HL-60/S4 treated with phorbol 12-myristate 13-acetate at 8.2 ng/mL for 4 days and 3 days (cell line): ENCODE results near the gene CX3CL1.
"Not testable (repeated sequence)": the region's sequence is repeated elsewhere in the genome, so short reads cannot be mapped to it uniquely, and the experiment has no call there.

ENCODE experiments used
- in situ Hi-C: fragments of 300-500 bp; cut with MboI; formaldehyde crosslinking; loops from 2 replicates; pipeline ENCODE4 v1.15.0; 2022; ENCODE audit warnings: low sequenced_read_pairs

The CX3CL1 gene

GRCh38 chr16:57372372-57373116 lies at the start of gene CX3CL1:
Gene CX3CL1 (plus strand): TSS chr16:57372490. CDS start chr16:57372569, 79 bp downstream.
- in situ Hi-C loops, result no loop called here

DNA sequence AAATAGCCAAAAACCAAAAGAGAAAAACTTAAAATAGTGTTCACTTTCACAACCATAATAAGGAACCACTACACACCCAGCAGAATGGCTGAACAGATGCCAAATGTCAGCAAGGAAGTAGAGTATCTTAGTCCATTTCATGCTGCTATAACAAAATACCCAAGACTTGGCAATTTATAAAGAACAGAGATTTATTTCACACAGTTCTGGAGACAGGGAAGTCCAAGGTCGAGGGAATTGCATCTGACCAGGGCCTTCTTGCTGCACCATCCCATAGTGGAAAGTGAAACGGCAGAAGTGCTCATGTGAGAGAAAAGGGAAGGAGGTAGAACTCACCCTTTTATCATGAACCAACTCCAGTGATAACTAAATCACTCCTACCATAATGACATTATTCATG lies 47.5 kb upstream of the CX3CL1 start:
- in situ Hi-C loops, result no loop called here

- in situ Hi-C loops, result no loop called here
These were observed 46.8 kb upstream of the CX3CL1 start for GRCh38 chr16:57325458-57325857.

DNA sequence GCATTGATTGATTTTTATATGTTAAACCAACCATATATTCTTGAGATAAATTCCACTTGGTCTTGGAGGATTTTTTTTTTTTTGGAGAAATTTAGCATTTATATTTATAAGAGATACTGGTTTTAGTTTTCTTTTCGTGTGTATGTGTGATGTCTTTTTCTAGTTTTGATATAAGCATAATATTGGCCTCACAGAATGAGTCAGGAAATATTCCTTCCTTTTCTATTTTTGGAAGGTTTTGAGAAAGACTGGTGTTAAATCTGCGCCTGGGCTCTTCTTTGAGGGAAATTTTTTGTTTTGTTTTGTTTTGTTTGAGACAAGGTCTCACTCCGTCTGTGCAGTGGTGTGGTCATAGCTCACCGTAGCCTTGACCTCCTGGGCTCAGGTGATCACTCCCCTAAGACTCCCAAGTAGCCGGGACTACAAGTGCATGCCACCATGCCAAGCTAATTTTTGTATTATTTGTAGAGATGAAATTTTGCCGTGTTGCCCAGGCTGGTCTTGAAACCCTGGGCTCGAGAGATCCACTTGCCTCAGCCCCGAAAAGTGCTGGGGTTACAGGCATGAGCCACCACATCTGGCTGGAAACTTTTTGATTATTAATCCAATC lies 42.5 kb upstream of the CX3CL1 start:
- in situ Hi-C loops, result no loop called here

GRCh38 chr16:57331355-57331754 lies 40.9 kb upstream of the CX3CL1 start:
- in situ Hi-C loops, result no loop called here

DNA sequence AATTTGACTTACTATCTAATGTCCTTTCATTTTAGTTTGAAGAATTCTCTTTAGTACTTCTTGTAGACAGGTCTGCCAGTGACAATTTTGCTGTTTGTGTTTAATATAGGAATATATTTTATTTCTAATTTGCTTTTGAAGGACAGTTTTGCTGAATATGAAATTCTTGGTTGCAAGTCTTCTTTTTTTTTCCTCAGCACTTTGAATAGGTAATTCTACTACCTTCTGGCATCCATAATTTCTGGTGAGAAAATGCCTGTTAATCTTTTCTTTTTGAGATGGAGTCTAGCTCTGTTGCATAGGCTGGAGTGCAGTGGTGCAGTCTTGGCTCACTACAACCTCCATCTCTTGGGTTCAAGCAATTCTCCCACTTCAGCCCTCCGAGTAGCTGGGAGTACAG lies 38.9 kb upstream of the CX3CL1 start:
- in situ Hi-C loops, result no loop called here

DNA sequence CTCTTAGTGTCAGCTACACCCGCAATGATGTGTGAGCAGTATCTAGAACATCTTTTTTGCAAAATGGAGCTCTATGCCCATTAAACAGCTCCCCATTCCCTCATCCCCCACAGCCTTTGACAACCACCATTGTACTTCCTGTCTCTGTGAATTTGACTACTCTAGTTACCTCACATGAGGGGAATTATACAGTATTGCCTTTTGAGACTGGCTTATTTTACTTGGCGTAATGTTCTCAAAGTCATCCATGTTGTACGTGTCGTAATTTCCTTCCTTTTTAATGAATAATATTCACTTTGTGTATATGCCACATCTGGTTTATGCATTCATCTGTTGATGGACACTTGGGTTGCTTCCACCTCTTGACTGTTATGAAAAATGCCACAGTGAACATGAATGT lies 36.9 kb upstream of the CX3CL1 start:
- in situ Hi-C loops, result no loop called here

DNA sequence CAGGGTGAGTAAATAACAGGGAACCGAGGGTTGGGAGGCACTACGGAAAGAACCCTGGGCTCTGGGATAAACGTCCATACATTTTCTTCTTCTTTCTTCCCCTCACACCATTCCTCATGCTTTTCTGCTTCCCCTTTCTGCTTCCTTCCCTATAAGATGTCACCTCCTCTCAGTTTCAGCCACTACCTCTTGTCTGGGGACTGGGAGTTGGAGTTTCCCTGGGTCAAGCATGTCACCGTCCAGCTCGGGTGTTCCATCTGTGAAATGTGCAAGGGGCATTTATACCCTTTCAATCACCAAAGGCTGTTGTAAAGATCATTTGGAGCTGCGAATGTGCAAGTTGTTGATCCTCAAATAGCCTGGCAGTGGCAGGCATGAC lies 31.2 kb upstream of the CX3CL1 start:
- in situ Hi-C loops, result no loop called here

GRCh38 chr16:57341441-57342303 lies 30.6 kb upstream of the CX3CL1 start:
- in situ Hi-C loops, result no loop called here

DNA sequence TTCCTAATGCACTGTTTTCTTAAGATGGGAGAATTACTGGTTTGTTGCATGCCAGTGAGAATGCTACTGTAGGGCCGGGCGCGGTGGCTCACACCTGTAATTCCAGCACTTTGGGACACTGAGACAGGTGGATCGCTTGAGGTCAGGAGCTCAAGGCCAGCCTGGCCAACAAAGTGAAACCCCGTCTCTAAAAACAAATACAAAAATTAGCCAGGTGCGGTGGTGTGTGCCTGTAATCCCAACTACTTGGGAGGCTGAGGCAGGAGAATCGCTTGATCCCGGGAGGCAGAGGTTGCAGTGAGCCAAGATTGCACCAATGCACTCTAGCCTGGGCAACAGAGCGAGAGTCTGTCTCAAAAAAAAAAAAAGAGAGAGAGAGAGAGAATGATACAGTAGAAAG lies 29.7 kb upstream of the CX3CL1 start:
- in situ Hi-C loops, result not testable (repeated sequence)

DNA sequence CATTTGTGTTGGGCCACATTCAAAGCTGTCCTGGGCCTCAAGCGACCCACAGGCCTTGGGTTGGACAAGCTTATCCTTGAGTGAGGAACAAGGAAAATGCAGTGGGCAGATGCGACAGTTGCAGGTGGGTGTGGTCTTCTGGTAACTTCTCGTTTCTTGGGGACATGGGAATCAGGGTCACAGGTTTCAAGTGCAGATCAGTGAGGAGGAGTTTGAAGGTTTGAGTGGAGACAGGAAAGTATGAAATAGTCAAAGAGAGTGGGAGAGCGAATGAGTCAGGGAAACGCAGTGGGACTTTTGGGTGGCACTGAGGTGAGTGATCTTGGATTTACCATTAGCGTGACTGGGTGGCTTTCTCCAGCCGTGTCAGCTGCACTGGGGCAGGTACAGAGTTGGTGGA lies 29.1 kb upstream of the CX3CL1 start:
- in situ Hi-C loops, result no loop called here

DNA sequence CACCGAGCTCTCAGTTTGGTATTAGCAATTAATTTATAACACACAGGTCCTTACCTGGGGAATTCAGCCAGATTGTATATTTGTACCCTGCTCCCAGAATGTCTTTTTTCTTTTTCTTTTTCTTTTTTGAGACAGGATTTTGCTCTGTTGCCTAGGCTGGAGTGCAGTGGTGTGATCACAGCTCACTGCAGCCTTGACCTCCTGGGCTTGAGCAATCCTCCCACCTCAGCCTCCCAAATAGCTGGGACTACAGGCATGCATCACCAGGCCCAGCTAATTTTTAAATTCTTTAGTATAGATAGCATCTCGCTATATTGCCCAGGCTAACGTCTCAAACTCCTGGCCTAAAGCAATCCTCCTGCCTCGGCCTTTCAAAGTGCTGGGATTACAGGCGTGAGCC lies 28.2 kb upstream of the CX3CL1 start:
- in situ Hi-C loops, result not testable (repeated sequence)

DNA sequence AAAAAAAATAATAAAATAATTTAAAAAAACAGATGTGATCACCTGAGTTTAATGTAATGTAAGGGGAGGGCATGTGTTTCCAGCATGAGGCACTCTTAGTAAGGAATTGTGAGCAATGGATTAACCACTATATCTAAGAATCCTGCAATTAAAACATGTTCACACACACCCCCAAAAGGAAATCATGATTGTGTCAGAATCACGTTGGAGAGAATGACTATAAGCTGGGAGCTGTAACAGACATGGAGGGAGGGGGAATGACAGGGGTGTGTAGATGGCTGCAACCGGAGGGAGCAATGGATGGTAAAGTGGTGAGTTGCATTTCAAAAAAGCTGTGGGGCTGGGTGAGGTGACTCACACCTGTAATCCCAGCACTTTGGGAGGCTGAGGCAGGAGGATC lies 27.3 kb upstream of the CX3CL1 start:
- in situ Hi-C loops, result no loop called here

- in situ Hi-C loops, result no loop called here
These were observed 26.6 kb upstream of the CX3CL1 start for GRCh38 chr16:57345666-57346204.

- in situ Hi-C loops, result no loop called here
These were observed 24.4 kb upstream of the CX3CL1 start for GRCh38 chr16:57347858-57348257.

DNA sequence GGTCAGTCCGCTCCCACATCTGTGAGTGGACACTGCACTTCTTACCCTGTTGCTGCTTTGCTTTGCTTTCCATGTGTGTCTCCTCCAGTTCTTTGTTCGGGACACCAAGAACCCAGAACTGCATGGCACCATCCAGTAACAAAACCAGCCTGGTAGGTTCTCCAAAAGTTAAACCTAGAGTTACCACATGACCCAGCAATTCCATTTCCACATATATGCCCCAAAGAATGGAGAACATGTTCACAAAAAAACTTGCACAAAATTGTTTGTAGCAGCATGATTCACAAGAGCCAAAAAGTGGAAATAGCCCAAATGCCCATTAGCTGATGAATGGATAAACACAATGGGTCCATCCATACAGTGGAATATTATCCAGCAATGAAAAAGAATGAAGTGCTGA lies 24.0 kb upstream of the CX3CL1 start:
- in situ Hi-C loops, result no loop called here

DNA sequence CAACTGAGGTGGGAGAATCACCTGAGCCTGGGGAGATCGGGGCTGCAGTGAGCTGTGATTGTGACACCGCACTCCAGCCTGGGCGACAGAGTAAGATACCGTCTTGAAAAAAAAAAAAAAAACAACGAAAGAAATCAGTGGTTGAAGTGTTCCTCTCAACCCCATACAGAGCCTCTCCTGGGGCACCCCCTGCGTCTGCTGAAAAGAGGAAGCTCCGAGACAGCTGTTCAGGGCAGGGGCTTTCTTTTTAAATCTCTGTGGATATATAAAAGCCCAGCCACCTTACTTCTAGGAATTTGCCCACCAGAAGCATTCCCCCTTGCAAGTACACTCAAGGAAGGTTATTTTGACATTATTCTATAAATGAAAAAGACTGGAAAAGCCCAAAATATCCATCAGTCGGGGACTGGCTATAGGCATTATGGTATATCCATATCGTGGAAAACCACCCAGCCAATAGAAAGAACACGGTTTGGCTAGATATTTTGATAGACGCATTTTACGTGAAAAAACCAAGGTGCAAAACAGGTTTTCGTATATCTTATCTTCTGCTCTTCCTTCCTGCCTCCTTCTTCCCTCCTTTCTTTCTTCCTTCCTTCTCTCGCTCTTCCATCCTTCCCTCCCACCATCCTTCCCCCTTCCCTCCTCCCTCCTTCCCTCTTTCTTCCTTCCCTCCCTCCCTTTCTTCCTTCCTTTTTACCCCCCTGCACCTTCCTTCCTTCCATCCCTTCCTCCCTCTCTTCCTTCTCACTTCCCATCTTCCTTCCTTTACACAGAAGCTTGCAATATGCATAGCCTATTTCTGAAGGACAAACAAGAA lies 22.9 kb upstream of the CX3CL1 start:
- in situ Hi-C loops, result no loop called here

DNA sequence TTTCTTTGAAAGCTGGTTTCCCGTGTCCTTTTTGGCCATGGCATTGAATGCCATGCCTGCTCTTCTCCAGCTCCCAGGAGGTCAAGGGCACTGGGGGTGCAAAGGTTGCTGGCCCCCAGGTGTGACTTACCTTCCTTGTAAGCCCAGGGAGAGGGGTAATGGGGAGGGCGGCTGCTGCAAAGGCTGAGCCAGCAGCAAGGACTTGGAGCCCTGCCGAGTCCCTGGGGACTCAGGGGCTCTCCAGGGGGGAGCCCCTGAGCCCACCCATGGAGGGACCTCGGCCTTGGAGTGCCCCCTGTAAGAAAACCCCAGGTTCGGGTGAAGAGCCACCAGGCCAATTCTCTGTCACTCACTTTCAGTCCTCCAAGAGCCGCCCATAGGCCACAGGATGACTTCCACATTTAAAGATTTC lies 19.6 kb upstream of the CX3CL1 start:
- in situ Hi-C loops, result no loop called here

GRCh38 chr16:57354311-57354710 lies 18.0 kb upstream of the CX3CL1 start:
- in situ Hi-C loops, result no loop called here

- in situ Hi-C loops, result no loop called here
These were observed 16.3 kb upstream of the CX3CL1 start for GRCh38 chr16:57355898-57356414.
